KMS-11 (cell line): ENCODE measurements around the gene BABAM2.

ENCODE experiments used
- H2AFZ ChIP-seq: fragments of 200-600 bp; sonication (generic); 2 replicates; pipeline ENCODE4 v1.6.1; 2016; ENCODE audit warnings: antibody characterized with exemption, mixed run types, low read depth
- H3K27ac ChIP-seq: fragments of 200-600 bp; sonication (generic); 2 replicates; pipeline ENCODE4 v1.6.1; 2016; ENCODE audit warnings: mild to moderate bottlenecking, mixed run types
- H3K27me3 ChIP-seq: fragments of 200-600 bp; sonication (generic); 2 replicates; pipeline ENCODE4 v1.6.1; 2017; ENCODE audit warnings: mild to moderate bottlenecking, low read depth, mixed run types, moderate library complexity; ENCODE audit not compliant: insufficient read depth
- H3K36me3 ChIP-seq: fragments of 200-600 bp; sonication (generic); 2 replicates; pipeline ENCODE4 v1.6.1; 2017; ENCODE audit warnings: mild to moderate bottlenecking, mixed run types; ENCODE audit not compliant: insufficient read depth
- H3K4me1 ChIP-seq: fragments of 200-600 bp; sonication (generic); 2 replicates; pipeline ENCODE4 v1.6.1; 2016; ENCODE audit warnings: mild to moderate bottlenecking, low read depth, mixed run types; ENCODE audit not compliant: poor library complexity, severe bottlenecking
- H3K4me2 ChIP-seq: fragments of 200-600 bp; sonication (generic); 2 replicates; pipeline ENCODE4 v1.7.0; 2016; ENCODE audit warnings: mild to moderate bottlenecking, mixed run types
- H3K4me3 ChIP-seq: fragments of 200-600 bp; sonication (generic); IDR thresholded peaks from 2 replicates; pipeline ENCODE4 v1.6.1; 2017; ENCODE audit warnings: low read depth, low read length, mixed read lengths; ENCODE audit not compliant: insufficient read depth
- H3K79me2 ChIP-seq: fragments of 200-600 bp; sonication (generic); 2 replicates; pipeline ENCODE4 v1.6.1; 2016; ENCODE audit warnings: low read depth, mixed run types; ENCODE audit not compliant: insufficient read depth
- H3K9ac ChIP-seq: fragments of 200-600 bp; sonication (generic); 2 replicates; pipeline ENCODE4 v1.6.1; 2016; ENCODE audit warnings: mild to moderate bottlenecking, mixed run types
- H4K20me1 ChIP-seq: fragments of 200-600 bp; sonication (generic); 2 replicates; pipeline ENCODE4 v1.6.1; 2016; ENCODE audit warnings: mild to moderate bottlenecking, mixed run types; ENCODE audit not compliant: insufficient read depth
- CTCF ChIP-seq: fragments of 200-600 bp; sonication (generic); conservative IDR thresholded peaks from 2 replicates; pipeline ENCODE4 v1.6.1; 2017; ENCODE audit warnings: low read depth, mild to moderate bottlenecking, antibody characterized with exemption, low read length, moderate library complexity, mixed read lengths

The BABAM2 gene

GRCh38 chr2:28340312-28341202 is 450.0 kb downstream of the BABAM2 start:
- H3K79me2 ChIP-seq: no peaks in the 10 kb centered on the region
- H3K27me3 ChIP-seq: no peaks in the 10 kb centered on the region
- no peak overlapping the region for H3K9ac ChIP-seq
- H3K4me3 ChIP-seq: no peak overlapping the region
- no peak overlapping the region for H3K27ac ChIP-seq
- no peak overlapping the region for H3K4me2 ChIP-seq
- H2AFZ ChIP-seq: no peak overlapping the region
- no peaks in the 10 kb centered on the region for H4K20me1 ChIP-seq
- TF ChIP-seq CTCF: no peak
- no peaks in the 10 kb centered on the region for H3K36me3 ChIP-seq
- H3K4me1 ChIP-seq: no peaks in the 10 kb centered on the region

- H3K79me2 ChIP-seq: no peaks in the 10 kb centered on the region
- no peaks in the 10 kb centered on the region for H3K36me3 ChIP-seq
- no peak overlapping the region for H3K27ac ChIP-seq
- no peak overlapping the region for H3K4me2 ChIP-seq
- H3K9ac ChIP-seq: no peak overlapping the region
- H3K27me3 ChIP-seq: no peaks in the 10 kb centered on the region
- no peak for TF ChIP-seq CTCF
- no peak overlapping the region for H2AFZ ChIP-seq
- no peak overlapping the region for H3K4me3 ChIP-seq
- H3K4me1 ChIP-seq: no peaks in the 10 kb centered on the region
- H4K20me1 ChIP-seq: no peaks in the 10 kb centered on the region
Observed at GRCh38 chr2:28341208-28341891, 450.8 kb downstream of the BABAM2 start.

GRCh38 chr2:28342081-28342967 is 451.8 kb downstream of the BABAM2 start:
- Histone ChIP-seq H4K20me1 (no peaks in the 10 kb centered on the region), H3K4me1 (no peaks in the 10 kb centered on the region), H2AFZ (no peak overlapping the region), H3K4me3 (no peak overlapping the region), H3K27ac (no peak overlapping the region), H3K4me2 (no peak overlapping the region), H3K27me3 (no peaks in the 10 kb centered on the region), H3K79me2 (no peaks in the 10 kb centered on the region), H3K36me3 (no peaks in the 10 kb centered on the region), H3K9ac (no peak overlapping the region)
- no peak for TF ChIP-seq CTCF

- H3K4me2 ChIP-seq: no peak overlapping the region
- no peaks in the 10 kb centered on the region for H4K20me1 ChIP-seq
- H3K27me3 ChIP-seq: no peaks in the 10 kb centered on the region
- H3K9ac ChIP-seq: no peak overlapping the region
- no peaks in the 10 kb centered on the region for H3K79me2 ChIP-seq
- no peak overlapping the region for H3K4me3 ChIP-seq
- TF ChIP-seq CTCF: no peak
- no peak overlapping the region for H2AFZ ChIP-seq
- H3K27ac ChIP-seq: no peak overlapping the region
- H3K36me3 ChIP-seq: no peaks in the 10 kb centered on the region
- H3K4me1 ChIP-seq: no peaks in the 10 kb centered on the region
Observed at GRCh38 chr2:28343184-28343942, 452.8 kb downstream of the BABAM2 start.
